HG02610 (cell line): ENCODE data around the gene AMFR.

Experiments
- ATAC-seq: cut with Tn5 transposase; IDR thresholded peaks from one replicate; pipeline ENCODE4 v1.9.1; 2021; ENCODE audit warnings: mild to moderate bottlenecking, moderate library complexity; ENCODE audit not compliant: unreplicated experiment

AMFR gene

DNA sequence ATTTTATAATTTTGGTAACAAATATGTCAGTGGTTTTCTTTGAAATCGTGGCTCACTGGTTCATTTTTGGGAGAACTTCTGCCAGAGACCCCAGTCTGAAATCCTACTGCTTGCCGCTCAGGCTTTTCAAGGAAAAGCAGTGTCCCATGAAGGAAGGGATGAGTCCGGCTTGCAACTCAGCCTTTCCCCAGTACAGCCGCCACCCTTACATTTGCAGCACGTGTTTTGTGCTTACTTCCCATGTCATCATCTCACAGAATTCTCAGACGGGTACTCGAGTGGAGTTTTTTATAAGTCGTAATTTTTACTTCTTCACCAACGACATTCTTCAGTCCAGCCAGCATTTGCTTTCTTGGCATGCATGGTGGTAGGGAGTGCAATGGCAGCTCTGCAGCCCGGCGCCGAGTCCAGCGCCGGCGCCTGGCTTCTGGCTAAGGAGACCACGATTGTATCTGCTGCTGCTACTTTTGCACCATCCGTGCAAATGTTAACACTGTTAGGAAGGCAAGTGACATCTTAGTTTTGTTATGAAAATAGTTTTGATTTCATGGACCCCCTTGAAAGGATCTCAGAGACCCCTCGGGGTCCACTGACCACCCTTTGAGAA is 111.0 kb downstream of the AMFR start:
- ATAC-seq: no peak

DNA sequence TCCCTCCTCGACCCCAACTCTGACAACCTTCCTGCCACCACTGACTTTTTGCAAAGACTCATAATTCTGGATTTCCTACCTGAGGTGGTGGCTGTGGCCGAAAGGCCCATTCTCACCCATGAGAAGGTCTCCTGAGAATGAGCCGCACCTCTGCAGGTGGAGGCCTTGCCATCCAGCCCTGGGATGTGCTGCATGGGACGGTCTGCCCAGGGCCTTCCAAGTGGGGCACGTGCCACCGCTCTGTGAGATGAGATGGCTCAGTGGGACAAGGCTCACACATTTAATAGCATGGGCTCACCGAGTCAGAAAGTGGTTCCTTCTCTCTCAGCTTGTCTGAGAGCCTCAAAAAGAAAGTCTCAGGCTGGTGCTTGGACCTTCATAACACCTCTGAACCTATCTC is 112.8 kb downstream of the AMFR start:
- ATAC-seq: no peak

DNA sequence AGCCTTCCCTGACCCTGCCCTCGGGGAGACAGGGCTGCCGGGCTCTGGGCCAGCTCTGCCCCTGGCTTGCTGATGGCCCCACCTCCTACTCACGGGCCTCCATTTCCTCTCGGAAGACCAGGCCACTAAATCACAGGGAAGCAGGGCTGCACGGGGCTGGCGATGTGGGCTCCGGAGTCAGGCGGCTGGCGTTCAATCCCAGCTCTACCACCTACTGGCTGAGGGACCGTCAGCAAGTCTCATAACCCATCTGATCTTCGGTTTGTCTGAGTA is 113.4 kb downstream of the AMFR start:
- no peak for ATAC-seq
